Inflammatory macrophage treated with lipopolysaccharide for 1 hour (primary cell): ENCODE measurements around the gene GPHA2.

Experiments used
- DNase-seq, 2 donors: peaks; one replicate each; pipeline ENCODE4 v3.0.0-alpha.2; 2020 to 2022

GPHA2 gene

DNA sequence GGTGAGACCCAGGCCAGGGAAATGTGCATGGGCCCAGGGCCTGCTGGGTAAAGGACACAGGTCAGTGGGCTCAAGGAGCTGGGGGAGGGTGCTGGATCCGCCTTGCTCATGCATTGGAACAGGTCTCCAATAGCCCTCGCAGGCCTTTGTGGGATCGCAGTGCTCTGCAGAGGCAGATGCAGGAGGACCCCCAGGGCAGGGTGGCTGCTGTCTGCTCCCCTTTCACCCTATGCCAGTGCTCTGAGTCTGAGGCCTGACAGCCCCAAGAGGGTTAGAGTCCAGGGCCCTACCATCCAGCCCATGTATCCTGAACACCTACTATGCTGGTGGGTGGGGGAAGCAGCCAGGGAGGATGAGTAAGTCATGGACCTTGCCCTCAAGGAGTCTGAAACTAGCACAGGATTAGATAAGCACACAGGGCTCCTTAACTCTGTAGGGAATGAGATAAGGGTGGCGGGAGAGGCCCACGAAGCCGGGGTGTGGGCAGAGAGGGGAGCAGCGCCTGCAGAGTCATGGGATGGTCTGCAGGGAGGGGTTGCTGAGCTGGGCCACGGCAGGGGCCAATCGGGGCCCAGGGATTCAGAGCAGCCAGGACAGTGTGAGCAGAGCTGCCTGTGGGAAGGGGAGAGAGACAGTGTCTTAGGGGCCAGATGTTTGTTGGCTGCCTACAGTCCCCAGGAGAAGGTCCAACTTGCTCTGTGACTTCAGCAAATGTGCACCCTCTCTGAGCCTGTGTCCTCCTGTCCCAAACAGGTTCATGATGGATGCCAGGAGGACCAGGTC lies 46.8 kb downstream of the GPHA2 start:
- DNase-seq = no peak

DNA sequence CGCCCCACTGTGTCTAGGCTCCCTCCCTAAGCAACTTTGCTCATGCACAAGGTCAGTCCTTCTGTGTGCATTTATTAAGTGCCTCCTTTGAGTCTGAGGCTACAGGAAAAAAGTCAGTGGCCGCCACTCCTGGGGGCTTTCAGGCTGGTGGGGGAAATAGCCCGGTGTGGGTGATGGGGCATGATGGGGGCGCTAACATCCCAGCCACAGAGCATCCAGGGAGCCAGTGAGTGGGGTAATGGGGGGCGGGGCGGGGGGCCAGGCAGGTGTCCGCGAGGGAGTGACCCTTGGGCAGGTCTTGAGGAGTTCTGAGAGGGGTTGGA lies 47.3 kb downstream of the GPHA2 start:
- DNase-seq = no peak

GRCh38 chr11:64887757-64888405 lies 47.8 kb downstream of the GPHA2 start:
- DNase-seq = peak; percentile 56 to 90

GRCh38 chr11:64887234-64887756 lies 48.4 kb downstream of the GPHA2 start:
- no peak for DNase-seq

DNA sequence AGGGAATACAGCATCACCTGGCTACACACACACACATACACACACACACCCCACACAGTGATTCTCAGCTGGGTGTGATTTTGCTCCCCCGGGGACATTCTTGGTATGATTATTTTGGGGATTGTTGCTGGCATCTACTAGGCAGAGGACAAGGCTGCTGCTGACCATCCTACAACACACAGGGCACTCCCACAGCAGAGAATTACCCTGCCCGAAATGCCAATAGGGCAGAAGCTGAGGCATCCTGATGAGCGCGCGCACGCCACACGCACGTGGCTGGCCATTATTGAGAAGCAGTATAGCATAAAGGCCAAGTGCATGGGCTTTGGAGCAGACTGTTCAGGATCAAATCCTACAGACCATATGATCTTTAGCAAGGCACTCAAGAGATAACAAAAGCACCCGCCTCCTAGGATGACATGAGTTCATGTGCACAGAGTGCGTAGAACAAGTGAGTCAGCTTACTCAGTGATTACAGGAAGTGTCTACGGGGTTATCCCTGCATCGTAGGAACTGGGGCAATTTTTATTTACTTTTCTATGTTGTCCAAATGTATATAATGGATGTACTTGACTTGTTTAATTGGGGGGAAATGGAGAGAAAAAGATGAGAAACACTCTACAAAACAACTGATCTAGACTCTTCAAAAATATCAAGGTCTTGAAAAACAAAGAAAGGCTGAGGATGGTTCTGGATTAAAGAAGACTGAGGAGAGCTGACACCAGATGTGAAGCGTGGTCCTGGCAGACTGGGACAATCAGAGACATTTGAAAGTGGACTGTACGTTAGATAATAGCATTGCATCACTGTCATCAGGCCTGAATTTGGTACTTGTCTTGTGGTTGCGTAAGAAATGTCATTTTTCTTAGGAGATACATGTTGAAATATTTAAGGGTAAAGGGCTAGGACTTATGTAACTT lies 50.1 kb downstream of the GPHA2 start:
- peak; percentile 86 to 97 for DNase-seq
